Stimulated activated CD4-positive, alpha-beta T cell treated with anti-CD3 and anti-CD28 coated beads, Interleukin-15, amount 100 ng/mL, for 1 hour (primary cell): Measurements from ENCODE around the gene KIF16B.
"Not testable (repeated sequence)": the region's sequence is repeated elsewhere in the genome, so short reads cannot be mapped to it uniquely, and the experiment has no call there.

ENCODE experiments used
- DNase-seq, 2 donors: peaks; one replicate each; pipeline ENCODE4 v3.0.0-alpha.2; 2020; ENCODE audit warnings: low read depth in 1 of 2, low spot score in 1 of 2

Gene KIF16B

GRCh38 chr20:16265334-16265733 lies 307.9 kb downstream of the KIF16B start:
- DNase-seq: no peak

GRCh38 chr20:16263582-16263981 lies 309.7 kb downstream of the KIF16B start:
- DNase-seq: no peak

GRCh38 chr20:16262594-16262993 lies 310.7 kb downstream of the KIF16B start:
- no peak for DNase-seq

- no peak for DNase-seq
These were observed 311.4 kb downstream of the KIF16B start for GRCh38 chr20:16261733-16262273.

GRCh38 chr20:16260911-16261310 lies 312.3 kb downstream of the KIF16B start:
- no peak for DNase-seq

- not testable (repeated sequence) for DNase-seq
These were observed 313.1 kb downstream of the KIF16B start for GRCh38 chr20:16260133-16260532.

GRCh38 chr20:16258766-16259165 lies 314.5 kb downstream of the KIF16B start:
- no peak for DNase-seq

GRCh38 chr20:16257813-16258430 lies 315.3 kb downstream of the KIF16B start:
- DNase-seq: no peak

- DNase-seq: no peak
These were observed 316.2 kb downstream of the KIF16B start for GRCh38 chr20:16257021-16257420.

GRCh38 chr20:16246870-16247269 lies 326.4 kb downstream of the KIF16B start:
- no peak for DNase-seq

GRCh38 chr20:16246291-16246690 lies 327.0 kb downstream of the KIF16B start:
- DNase-seq: no peak

- DNase-seq: no peak
These were observed 327.4 kb downstream of the KIF16B start for GRCh38 chr20:16245879-16246278.

- no peak for DNase-seq
These were observed 328.4 kb downstream of the KIF16B start for GRCh38 chr20:16244892-16245291.

GRCh38 chr20:16243470-16243869 lies 329.8 kb downstream of the KIF16B start:
- no peak for DNase-seq

- DNase-seq: no peak
These were observed 331.3 kb downstream of the KIF16B start for GRCh38 chr20:16241911-16242310.

- no peak for DNase-seq
These were observed 332.9 kb downstream of the KIF16B start for GRCh38 chr20:16240355-16240754.

- no peak for DNase-seq
These were observed 336.5 kb downstream of the KIF16B start for GRCh38 chr20:16236589-16237241.

GRCh38 chr20:16230402-16230801 lies 342.8 kb downstream of the KIF16B start:
- DNase-seq: no peak

- no peak for DNase-seq
These were observed 343.4 kb downstream of the KIF16B start for GRCh38 chr20:16229813-16230212.

GRCh38 chr20:16228722-16229121 lies 344.5 kb downstream of the KIF16B start:
- no peak for DNase-seq

- DNase-seq: not testable (repeated sequence)
These were observed 346.3 kb downstream of the KIF16B start for GRCh38 chr20:16226961-16227360.

GRCh38 chr20:16224836-16225235 lies 348.4 kb downstream of the KIF16B start:
- DNase-seq: no peak
